HG03354 (cell line): ENCODE results near the gene ARHGDIA.

ENCODE experiments used
- ATAC-seq: cut with Tn5 transposase; IDR thresholded peaks from one replicate; pipeline ENCODE4 v1.9.1; 2021; ENCODE audit warnings: mild to moderate bottlenecking; ENCODE audit not compliant: unreplicated experiment, poor library complexity, severe bottlenecking

ARHGDIA gene

DNA sequence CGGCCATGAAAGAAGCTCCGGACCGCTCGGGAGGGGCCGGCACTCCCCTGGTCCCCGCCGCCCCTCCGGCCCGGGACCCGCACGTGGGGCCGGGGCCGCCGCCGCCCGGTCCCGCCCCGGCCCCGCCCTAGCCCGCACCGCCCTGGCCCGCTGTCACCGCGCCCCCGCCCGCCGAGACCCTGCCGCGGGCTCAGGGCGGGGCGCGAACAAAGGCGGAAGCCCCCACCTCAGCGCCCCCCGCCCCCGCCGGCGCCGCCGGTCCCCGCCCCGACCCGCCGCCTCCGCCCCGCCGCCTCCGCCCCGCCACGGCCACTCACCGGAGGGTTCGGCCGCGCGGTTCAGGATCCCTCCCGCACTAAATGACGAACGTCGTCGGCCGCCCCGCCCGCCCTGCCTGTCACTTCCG is at the start of gene ARHGDIA:
Gene ARHGDIA, minus strand, starts transcription at position 357 of the 406 bp plus-strand sequence. CDS start 1,407 bp downstream, outside the sequence.
- ATAC-seq = peak; percentile 26

DNA sequence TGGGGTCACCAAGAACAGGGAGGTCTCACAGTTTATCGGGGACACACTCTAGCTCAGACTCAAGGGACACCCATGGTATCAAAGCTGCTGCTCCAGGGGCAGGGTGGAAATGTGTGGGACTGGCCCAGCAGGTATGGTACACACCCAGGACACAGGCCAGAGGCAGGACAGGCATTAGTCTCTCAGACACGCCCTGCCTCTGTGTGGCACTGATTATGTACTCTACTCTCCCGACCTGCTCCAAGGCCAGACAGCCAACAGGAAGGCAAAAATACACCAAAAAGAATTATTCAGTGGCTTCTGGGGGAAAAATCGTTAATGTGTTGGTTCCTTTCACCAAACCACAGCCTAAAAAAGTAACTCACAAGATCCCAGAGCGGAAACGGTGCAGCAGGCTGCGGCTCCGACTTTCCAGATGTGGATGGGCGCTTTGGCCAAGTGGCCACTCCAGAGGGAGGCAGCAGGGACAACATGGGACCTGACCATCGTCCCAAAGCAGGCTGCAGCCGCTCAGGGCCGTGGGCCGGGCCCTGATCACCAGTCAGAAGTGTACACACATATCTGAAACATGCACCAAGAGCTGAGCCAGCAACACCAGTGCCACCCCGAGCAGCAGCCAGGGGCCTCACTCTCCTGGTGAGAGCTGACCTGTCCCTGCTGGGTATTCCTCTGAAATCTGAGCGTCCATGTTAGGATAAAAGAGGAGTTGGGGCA is 47.9 kb upstream of the ARHGDIA start:
- no peak for ATAC-seq

DNA sequence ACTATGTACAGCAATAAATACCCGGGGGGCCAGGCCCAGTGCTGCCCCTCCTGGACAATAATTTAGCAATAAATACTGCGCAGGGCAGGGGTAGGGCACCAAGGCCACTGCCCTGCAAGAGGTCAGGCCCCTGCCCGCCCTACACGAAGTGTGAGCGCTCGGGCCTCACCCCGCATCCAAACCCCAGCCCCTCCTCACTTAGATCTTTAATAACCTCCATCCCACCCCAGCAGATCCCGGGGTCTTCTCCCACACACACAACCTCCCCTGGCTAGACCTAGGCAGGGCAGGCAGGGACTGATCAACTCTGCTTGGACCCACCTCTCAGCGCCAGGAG is 47.2 kb upstream of the ARHGDIA start:
- peak; percentile 37 for ATAC-seq

DNA sequence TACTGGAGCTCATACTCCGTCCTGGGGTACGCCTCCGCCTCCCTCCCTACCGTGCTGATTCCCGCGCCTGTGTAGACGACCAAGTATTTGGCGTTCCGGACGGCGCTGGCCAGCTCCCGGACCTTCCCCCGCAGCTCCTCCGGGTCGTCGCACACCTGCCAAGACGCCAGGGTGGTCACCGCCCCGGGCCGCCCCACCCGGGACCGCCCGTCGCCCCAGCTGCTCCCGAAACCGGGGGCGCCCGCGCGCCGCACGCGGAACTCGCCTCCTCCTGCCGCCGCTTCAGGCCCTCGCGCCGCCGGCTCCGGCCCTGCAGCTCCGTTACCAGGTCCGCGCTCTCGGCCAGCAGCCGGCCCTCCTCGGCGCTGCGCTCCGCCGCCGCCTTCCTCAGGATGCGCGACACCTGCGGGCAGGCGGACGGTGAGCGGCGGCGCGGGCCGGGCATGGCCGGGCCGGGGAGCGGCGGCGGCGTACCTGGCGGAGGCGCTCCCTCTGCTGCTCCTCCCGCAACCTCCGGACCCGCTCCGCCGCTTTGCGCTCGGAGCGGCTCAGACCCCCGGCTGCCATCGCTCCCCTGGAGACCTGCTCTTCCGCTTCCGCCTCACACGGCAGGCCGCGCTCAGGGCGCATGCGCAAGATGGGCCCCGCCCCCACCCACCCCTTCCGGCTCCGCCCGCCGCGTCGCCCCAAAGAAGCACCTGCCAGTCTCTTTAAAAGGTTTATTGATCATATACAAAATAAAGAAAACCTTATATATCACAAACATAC is 46.6 kb upstream of the ARHGDIA start, which contains the start of gene SIRT7:
Gene SIRT7, minus strand, starts transcription at position 612 of the 768 bp plus-strand sequence. Its CDS starts 45 bp downstream, at position 567.
- ATAC-seq = peak; percentile 77

DNA sequence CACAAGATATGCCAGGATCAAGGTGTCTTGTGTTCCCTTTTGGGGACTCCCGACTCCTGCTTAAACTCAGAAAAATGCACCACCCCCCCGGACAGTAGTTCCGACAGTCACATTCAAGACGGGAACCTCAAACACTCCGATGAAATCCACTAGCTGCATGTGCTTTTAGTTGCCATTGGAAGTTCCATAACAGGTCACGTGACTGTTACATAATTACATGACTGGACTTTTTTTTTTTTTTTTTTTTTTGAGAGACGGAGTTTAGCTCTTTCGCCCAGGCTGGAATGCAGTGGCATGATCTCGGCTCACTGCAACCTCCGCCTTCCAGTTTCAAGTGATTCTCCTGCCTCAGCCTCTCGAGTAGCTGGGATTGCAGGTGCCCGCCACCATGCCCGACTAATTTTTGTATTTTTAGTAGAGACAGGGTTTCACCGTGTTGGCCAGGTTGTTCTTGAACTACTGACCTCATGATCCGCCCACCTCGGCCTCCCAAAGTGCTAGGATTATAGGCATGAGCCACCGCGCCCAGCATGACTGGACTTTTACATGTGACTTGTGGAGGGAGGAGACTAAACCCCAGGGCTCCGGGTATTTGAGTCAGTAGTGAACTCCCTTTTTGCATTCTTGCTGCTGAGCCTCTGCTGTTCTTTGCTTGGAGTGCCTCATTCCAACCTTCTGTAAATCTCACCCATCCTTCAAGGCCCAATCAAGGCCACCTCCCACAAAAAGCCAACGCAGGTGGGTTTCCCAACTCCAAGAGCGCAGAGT is 45.3 kb upstream of the ARHGDIA start:
- no peak for ATAC-seq

DNA sequence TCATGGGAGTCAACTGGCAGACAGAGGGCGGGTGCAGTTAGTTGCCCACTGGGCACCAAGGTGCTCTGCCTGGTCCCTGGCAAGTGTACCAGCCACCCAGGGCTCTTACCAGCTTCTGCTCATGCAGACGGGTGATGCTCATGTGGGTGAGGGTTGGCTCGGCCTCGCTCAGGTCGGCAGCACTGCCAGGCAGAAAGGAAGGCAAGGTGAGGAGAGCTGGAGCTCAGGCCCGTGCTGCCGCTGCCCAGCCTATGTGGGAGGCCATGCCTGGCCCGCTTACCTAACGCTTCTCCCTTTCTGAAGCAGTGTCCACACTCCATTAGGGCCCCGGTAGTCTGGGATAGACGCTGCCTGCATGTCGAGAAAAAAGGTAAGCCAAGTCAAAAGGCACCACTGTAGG is 44.2 kb upstream of the ARHGDIA start:
- ATAC-seq = no peak

DNA sequence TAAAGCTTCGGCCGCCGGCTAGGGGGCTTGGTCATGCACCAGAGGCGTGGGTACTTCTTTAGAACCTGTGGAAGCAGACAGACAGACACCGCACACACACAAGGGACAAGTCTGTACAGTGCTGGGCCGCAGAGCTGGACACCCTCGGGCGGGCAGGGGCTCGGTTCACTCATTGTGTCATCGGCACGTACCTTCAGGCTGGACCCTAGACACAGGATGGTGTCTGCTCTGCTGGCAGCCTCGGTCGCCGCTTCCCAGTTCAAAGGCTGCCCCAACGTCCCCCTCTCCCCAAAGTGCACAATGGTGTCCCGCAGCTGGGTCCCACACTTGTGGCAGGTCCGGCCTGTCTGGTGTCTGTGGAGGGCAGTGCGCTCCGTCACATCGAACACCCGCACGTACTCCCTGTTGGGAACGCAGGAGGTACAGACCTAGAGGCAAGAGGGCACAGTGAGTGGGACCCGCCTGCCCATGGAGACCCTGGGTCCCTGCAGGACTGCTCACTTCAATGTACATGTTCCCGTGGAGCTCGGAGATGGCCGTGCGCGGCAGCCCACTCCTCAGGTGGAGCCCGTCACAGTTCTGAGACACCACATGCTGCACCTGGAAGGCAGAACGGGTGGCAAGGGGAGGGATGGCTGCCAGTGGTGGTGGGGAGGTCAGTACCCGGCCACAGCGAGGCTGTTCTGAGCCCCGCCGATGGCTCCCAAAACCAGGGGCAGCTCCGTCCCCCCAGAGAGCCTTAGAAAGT is 43.1 kb upstream of the ARHGDIA start:
- ATAC-seq = no peak

DNA sequence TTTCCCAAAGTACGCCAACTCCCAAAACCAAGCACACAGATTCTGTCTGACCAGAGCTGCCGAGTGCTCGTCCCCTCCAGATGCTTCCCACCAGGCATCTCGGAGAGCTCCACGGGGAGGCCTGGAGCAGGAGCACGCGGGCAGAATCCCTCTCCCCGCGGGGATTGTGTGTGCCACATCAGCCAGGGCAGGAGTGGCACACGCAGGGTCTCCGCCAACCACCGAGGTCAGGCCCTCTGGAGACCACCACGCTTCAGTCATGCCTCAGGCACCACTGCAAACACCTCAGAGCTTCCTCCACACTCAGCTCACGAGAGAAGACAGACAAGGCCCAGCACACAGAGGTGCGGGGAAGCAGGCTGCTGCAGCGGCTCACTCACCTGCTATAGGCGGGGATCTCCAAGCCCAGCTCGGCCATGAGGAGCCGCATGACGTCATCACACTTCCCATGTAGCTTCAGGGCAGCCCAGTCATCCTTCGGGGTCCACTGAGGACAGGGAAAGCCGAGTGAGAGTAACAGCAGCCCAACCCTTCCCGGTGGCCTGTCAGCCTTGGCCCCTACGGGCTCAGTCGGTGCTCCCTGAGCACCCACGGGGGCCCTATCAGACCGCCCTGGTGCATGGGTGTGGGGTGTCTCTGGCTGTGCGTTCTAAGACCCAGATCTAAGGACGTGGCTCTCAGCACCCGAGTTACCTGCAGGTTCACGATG is 42.4 kb upstream of the ARHGDIA start:
- no peak for ATAC-seq

DNA sequence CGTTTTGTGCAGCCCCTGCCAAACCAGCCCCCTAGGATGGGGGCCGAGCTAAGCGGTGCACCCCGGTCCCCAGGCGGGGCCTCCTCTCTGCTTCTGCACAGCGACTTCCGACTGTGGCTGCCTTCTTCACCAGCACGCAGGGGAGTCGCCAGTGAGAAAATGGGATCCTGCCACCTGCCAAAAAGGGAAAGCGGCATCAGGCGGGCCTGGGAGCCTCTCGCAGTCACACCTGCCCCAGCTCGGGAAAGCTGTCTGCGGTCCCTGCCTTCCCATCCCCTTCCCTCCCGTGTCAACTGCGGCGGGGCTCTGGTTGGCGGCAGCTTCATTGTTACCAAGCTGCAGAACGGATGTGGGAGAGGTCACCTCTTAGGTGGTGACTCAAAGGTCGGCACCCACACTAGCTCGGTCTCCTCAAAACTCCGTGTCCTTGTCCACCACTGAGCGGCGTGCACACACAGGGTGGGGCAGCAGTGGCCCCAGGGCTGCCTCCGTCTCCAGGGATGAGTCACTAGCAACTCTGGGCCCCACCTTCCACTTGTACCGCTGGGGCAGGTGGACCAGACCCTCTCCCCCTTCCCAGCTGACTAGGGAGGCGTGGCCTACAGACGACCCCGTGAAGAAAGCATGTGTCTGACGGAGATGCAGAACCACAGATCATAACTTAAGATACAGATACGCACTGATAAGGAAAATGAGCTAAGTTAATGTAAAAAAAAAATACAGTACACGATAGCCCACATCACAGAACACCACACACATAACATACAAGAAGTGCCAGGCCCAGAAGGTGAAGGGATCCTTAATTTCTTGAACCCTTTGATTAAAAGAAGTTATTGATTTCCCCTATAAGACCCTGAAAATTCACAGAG is 41.5 kb upstream of the ARHGDIA start:
- no peak for ATAC-seq

DNA sequence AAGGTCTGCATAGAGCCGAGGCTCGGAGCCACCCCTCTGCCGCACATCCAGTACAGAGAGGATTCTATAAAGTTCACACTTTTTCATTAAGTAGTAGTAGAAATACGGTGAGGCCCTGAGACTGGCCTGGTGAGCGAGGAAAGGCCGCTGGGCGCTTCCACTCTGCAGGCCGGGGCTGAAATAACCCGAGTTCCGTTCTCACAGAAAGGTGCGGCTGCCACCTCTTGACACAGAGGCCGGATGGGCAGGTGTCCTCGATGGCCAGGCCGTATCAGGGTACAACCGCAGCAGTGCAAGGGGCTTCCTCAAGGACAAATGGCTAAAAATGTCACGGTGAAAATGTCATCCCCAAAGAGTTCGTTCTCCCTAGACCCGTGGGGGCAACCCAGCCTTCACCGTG is 40.8 kb upstream of the ARHGDIA start:
- no peak for ATAC-seq

DNA sequence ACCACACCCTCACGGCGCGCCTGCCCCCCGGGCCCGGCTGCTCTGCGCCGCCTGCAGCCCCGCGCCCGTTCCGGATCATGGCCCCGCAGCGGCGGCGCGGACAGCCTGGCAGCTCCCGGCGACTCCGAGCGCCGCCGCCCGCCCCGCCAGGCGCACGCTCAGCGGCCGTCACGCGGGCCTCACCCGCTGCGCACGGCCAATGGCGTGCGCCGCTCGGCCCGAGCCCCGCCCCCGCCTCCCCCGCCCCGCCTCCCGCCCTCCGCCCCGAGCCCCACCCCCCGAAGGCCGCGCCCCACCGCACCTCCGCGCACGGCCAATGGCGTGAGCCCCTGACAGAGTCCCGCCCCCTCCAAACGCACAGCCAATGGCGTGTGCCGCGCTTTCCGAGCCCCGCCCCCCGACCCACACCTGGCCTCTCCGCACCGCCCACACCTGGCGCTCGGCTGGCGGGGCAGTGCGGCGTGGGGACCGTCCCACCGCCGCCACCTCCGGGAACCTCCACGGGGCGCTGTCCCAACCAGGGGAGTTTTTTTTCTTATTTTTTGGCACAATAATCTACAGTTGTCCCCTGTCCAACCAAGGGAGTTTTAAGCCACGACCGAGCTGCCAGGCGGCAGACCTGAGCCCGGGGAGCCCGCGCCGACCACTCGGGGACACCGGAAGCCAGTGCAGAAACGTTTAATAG is 40.3 kb upstream of the ARHGDIA start, which contains the start of gene PCYT2:
Gene PCYT2, minus strand, starts transcription at position 123 of the 685 bp plus-strand sequence. Its CDS starts 44 bp downstream, at position 79.
- ATAC-seq = peak; percentile 75

DNA sequence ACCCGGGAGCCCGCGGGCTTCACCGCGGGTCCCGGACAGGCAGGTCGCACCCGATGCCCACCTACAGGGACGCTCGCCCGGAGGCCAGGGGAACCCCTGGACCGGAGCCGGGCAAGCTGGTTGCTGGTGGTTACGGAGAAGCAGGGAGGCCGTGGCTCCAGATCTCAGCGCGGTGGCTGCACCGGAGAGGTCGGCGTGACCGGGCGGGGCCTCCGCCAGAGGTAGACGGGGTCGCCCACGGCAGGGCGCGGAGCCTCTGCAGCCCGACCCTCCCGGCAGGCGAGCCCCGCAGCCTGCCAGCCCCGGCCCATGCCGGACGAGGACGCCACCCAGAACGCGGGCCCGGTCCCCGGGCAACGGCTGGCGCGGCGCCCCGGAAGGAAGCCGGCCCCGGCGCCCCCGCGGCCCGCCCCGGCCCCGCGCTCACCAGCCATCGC is 39.7 kb upstream of the ARHGDIA start:
- ATAC-seq = peak; percentile 37

DNA sequence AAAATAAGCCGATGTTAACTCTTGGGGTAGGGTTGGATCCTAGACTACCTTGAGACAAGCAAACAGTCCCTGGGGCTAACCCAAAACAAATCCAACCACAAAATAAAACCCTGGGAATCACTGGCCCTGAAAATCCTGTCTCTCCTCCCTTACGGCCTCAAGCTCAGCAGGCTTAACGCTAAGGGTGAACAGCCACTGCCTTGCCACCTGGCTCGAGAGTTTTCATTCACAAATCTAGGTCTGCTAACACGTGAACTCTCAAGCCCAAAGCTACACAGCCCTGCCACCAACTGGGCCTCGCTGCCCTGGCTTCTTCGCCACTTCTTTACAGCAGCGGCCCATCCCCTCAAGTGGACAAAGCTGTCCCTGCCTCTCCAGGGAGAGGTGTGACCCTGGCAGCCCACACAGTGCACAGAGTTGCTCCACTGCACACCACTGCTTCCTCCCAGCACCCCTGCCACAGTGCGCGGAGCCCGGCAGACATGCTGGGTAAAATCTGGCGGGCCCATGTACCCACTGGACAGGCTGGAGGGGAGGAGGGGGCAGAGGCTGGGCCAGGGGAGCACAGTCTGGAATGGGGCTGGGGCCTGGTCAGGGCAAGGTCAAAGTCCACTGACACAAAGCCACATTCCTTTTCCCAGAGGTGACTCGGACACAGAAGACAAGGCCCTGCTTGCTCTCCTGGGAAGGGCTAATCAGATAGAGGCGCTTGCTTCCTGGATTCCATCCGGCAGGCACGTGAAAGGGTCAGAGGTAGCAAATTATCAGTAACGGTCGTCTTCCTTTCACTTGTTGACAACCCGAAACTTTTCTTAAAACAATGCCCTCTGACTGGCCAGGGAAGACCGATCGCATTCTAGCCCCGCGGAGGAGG is 39.1 kb upstream of the ARHGDIA start:
- ATAC-seq = no peak

DNA sequence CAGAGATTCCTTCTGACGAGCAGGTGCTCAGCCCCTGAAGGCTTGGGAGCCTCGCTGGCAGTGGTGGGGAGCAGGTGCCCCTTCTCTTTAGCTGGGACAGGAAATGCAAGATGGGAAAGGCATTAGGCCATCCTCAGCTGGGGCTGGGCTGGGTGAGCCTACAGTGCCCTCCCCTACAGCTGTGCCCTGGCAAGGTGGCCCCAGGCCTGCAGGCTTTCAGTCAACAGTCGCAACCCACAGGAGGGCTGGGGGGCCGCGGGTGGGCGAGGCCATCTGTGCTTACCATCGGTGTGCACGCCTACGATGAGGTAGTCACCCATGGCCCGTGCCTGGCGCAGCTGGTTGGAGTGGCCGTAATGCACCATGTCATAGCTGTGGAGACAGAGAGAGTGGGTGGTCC is 38.1 kb upstream of the ARHGDIA start:
- ATAC-seq = no peak

DNA sequence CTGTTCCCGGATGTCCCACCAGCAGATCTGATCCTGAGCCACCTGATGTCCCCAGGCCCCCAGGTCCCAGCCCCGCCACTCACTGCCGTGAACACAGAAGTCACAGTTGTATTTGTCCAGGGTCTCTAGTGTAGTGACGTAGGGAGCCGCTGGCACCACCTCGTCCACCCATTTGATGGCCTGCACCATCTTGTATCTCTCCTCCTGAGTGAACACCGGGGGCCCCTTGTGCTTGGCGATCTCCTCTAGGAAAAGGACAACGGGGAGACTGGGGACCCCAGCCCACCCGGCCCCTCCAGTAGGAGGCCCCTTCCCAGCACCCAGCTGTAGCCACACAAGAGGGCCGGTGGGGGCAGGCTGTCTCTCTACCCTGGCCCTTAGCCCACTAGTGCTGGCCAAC is 37.7 kb upstream of the ARHGDIA start:
- ATAC-seq = no peak

DNA sequence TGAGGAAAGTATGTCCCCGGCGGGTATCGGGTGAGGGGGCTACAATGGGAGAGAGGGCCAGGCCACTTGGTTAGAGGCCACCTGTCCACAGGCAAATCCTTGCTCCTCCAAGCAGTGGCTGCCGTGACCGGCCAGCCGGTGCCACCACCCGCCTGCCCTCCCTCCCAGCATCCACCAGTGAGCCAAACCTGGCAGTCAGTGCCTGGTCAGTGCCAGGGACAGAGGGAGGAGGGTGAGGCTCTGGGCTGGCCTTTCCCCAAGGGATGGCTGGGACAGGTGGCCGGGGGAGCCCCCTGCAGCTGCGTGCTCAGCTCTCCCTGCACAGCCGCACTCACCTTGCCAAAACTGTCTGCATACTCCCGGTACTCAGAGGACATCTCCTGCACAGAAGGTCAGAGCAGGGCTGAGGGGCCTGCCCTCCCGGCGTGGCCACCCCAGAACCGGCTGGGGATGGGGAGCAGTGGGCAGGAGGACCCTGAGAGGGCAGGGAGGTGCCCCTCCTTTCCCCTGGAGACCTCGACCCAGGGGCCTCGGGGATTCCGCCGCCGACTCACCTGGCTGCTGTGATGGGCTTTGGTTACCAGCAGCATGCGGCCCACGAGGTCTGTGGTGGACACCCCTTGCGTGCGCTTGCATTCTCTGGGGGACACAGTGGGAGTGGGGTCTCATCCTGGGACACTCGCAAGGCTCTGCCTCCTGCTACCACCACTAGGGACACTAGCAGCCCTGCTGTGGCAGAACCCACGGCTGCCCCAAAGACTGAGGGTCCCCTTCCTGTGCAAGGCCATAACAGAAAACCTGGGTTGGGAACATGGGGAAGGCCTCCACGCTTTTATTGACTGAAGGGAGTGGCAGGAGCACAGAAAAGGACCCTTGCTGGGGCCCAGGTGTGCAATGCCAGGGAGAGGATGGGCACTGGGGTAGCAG is 36.3 kb upstream of the ARHGDIA start:
- ATAC-seq = no peak
